ENCODE results near the gene CYP27C1.
A peak's percentile ranks its signal among the peaks of the same experiment; 100 is the strongest.

CYP27C1 gene

DNA sequence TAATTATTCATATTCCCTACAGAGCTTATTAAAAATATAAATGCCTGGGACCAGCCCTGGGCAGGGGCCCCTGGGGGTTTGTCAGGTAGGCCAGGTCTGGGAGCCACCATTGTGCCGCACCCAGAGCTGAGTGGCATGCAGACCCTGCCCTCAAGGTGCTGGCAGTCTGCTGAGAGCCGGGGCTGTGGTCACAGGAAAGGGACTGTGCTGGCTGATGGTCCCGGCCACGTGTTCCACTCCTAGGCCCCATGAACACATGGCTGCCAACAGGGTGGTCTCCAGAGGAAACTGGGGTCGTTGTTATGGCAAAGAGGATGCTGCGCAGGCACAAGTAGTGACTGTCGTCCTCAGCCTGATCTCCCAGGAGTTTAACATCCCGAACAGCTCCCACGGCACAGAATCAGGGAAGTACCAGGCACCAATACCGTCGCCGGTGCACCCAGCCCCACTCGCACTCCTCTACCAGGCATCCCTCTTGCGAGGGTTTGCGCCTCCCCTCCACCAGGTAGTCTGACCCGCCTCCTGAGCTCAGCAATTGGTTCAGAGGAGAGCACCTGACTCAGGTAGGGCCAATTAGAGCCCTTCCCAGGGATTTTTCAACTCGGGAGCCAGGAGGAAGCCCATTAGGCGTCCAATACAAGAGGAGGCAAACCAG, 73.9 kb downstream of the CYP27C1 start:
- no peak for DNase-seq

DNA sequence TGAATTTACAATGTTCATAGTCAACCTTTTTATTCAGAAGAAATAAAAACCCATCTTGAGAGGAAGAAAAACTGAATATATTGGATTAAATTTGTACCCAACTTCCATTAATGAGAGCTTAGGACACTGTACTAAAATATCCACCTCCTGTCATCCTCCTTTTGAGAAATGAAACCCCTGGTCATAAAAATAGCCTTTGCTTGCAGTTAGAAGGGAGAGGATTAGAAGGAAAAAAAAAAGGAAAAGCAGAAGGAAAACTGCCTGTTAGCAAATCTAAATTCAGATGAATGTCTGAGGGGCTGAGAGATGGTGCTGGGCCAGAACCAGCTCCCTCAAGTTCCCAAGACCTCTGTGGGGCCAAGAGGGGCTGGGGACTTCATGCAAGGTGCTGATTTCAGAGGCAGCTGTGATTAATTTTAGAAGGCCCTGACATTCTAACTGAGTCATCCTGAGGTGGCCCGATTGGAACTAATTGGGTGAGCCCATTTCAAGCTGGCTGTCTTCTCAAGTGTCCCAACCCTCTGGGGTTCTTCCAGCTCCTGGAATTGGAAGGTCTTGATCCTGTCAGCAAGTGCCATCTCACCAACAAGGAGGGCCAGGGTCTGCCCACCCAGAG, 74.7 kb downstream of the CYP27C1 start:
- DNase-seq: no peak

DNA sequence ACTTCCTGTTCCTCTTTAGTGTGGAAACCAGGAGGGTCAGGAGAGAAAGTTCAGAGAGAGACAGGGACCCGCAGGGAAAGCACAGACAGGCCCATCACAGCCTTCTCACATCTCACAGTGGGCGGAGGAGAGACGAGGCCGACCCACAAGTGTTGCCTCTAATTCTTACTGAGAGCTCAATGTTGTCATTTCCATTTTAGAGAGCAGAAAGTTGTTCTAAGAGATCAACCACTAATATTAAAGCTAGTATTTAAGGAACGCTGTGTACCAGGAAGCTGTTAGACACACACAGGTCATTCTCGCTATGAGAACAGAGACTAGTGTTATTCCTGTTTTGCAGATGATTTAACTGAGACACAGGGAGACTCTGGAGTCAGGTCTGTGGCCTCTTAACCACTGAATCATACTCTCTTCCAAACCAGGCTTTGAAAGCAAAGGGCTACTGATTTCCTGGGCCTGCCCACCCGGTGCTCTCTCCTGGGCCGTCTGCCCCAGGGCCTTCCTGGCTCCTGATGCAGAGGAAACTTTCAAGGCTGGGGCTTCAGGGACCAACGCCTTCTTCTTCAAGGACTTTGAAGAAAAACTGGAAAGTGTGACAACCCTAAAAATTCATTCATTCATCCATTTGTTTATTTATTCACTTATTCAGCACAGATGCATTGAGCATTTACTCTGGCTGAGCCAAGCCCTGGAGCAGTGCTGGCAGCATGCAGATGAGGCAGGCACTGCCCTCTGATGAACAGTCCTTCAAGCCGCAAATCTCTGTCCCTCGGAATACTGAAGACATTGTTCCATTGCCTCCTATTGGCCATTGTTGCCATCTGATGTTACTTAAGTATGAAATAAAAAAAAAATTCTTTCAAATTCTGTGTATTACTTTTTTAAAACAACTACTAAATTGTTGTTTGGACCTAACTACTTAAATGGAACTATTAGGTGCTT, 76.0 kb downstream of the CYP27C1 start:
- peak in 1 of 2 experiments; percentile 15 for DNase-seq

DNA sequence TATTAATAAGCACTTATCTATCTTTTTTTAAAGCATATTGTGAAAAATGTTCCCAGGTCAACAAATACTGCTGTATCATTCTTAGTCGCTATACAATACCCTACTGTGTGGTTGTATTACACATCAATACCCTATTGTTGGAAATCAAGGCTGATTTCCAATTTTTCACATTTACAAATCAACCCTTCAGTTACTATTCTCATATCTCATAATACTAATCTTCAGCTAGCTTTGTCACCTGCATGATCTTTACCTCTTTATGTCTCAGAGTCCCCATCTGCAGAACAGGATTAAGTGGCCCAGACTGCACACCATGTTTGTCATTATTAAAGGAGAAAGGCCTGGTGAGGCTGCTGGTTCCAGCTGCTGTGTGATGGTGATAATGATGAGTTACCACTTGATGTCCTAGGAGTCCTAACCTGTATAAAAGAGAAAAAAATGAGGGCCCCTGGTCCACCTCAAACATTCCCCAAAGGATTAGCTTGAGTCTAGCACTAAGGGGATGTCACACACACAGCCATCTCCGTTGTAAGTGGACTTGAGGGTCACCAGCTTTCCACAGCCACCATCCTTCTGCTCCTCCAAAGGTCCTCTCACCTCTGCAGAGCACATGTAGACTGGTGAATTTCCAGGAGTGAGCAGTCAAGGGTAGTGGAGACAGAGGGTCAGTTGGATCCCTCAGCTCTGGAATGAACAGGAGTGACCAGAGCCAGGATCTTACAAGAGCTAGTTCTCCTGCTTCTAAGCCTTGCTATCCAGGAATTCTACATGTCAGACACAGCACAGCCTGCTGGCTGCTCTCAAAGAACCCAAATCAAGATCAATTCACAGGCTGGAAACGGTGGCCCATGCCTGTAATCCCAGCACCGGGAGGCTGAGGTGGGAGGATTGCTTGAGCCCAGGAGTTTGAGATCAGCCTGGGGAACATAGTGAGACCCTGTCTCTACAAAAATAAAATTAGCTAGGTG, 77.2 kb downstream of the CYP27C1 start:
- DNase-seq: no peak

DNA sequence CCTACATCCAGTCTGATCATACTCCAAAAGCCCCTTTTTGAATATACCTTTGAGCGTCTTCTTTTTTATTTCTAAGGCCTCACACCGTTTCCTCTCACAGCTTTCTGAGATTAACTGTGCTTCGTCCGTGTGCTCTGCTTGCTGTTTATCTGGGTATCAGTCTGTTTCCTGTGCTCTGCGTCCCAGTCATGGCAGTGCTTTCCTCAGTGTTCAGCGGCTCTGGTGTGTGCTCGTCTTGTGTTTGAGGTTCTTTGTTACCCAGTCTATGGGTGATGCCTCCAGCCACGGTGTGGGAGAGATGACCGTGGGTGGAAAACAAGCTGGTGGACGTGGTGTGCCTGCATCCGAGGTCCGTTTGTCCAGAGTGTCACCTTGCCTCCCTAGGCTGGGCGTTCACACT, 79.6 kb downstream of the CYP27C1 start:
- no peak for DNase-seq

DNA sequence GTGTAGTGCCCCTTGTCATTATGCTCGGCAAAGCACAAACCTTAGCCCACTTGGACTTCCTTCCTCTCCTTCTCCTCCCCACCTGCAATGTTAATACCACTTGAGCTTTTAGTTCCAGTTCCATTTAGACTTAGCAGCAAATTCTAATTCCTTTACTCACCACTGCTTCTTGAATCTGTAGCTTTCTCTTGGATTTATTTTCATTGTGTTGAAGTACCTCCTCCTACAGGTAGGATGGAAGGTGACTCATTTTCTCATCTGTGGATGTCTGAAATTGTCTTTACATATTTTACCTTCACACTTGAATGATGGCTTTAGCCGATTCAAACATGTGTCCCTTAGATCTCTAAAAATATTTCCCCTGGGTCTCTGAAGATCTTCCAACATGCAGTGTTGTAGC, 80.3 kb downstream of the CYP27C1 start:
- DNase-seq: no peak

DNA sequence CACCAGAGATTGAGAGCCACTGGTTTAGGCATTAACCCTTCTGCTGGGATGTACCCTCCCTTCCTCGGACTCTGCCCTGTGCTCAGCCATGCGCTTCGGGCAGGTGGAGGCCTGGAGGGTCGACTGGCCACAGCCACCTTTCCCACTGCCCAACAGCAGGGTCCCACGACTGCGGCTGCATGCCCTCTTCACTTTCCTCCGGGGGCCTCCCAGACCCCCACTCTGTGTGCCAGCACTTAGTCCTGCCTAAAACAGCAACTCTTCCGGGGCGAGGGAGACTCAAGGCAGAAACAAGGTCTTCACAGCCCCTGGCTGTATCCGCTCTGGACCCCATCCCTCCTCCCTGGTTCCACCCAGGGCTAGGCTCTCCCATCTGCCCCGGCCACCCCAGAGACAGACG, 81.8 kb downstream of the CYP27C1 start:
- no peak for DNase-seq

DNA sequence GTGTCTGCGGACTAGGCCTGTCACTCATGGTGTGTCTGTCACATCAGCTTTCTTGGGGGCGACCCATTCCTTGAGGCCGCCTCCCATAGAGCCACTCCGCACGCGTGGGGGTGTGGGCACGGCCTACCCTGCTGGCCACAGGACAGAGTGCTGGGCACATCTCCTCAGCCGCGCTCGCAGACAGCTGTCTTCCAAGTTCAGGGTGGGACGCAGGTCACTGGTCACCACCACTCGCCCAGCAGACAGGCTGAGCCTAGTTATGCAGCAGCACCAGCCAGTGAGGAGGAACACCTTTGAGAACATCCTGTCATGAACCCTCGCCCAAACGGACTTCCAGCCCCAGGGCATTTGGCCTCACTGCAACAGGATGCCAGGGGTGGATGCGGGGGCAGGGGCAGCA, 82.4 kb downstream of the CYP27C1 start:
- DNase-seq: no peak

DNA sequence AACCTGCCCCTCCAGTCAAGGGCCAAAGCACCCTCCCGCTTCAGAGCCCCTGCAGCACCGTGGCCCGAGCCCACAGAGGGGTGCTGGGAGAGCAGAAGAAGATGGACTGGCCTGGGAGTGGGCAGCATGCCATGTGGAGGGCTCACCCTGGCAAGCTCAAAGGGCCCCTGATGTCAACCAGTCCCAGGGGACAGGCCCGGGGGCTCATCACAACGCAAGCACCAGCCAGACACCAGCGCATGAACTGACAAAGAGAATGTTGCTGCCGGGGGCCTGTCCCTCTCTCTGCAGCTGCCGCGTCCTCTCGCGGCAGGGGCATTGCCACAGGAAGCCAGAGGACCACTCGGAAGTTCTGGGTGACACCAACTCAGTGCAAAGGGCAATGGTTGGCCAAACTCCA, 82.9 kb downstream of the CYP27C1 start:
- no peak for DNase-seq

DNA sequence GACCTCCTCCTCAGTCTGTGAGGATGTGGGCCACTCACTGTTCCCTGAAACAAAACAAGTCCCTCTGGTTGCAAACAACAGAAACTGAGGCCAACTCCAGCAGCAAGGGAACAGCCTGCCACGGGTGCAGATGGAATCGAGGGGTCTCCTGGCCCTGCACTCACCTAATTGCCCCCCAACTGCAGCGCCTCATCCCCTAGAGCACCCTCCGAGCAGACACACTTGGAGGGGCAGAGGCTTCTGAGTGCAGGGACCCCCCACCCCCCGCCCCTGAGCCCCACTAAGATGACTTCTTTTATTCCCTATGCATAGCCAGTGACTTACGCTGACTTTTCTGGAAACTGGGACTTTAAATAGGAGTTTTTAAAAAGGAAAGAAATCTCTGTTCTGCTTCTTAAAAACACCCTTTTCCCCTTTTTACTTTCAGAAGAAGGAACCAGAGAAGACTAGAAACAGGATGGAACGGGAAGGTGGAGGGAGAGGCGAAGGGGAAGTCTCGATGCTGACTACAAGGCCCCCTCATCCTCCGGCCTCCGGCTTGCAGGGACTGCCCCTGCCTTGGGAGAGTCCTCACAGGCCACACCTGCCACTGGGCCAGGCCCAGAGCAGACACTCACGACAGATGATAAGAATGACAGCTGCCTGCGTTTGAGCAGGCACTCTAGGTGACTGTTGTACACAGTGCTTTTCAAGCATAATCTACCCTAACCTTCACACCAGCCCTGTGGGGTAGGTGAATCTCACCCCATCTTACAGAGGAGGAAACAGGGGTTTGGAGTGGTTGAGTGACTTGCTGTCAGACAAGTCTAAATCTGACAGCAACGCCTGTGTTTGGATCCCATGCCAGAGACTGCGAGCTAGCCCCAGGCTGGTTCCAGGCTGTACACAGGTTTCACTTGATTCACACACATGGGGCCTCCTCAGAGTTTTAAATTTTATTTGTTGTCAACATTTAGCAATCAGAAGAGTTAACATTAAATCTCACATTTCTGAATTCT, 85.0 kb downstream of the CYP27C1 start:
- peak; percentile 28 to 77 for DNase-seq

DNA sequence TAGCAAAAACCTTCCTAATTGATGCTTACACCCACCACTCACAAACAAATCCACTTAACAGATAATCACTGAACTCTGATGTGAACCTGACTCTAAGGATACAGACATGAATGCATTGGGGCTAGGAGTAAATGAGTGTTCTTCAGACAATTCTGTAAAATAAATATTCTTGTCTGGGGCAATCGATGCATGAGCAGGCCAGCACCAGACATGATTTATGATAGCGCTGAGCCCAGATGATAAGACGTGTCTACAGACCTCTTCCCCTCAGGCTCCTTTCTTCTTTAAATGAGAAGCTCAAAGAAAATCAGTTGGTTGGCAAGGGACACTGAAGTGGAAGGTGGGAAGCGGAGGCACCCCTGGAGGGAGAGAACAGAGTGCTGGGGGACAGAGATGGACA, 85.9 kb downstream of the CYP27C1 start:
- no peak for DNase-seq

Data from NCI-H524 (cell line).